Measurements from ENCODE around the gene RGL3. TPM values are rescaled to one million over a fixed set of nuclear protein-coding genes. Genes with fewer than 3 reads are reported as not detected.
A peak's percentile ranks its signal among the peaks of the same experiment; 100 is the strongest.

The RGL3 gene
- total and polyA plus RNA-seq, 9 of the 15 experiments (the other 6 are each of a cell fraction or from before 2014, with no cell fraction given): 0.12 to 0.61 (median 0.32) TPM; not detected in 4

DNA sequence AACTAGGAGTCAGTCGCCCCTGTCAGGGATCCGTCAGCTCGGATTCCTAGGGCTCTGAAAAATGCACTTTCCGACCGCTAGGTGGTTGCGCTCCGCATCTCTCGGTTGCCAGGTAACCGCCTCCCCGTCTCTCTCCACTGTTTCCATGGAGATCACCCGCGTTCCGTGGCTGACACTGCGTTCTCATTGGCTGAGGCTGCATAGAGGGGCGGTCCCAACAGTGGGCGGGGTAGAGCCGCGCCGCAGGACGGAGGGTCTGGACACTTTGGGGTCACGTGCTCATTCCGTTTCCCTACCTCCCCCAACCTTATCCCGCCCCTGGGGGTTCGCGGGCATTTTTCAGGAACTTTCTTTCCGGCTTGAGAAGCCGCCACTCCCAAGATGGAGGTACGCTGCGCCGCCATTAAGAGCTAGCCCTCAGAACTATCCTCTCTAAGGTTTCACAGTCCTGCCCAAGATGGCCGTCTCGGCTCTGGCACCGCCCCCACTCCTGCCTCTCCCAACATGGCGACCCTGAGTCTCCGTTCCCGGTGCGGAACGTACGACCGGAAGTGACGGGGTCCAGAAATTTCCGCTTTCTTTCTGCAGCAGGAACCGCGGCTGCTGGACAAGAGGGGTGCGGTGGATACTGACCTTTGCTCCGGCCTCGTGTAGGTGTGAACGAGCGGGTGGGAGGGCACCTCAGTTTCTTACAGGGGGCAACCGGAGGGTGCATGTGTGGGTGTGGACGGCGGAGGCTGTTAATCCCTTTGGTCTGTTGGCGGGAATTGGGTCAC, 16.1 kb upstream of the RGL3 start, which contains the start of the genes ODAD3 and PRKCSH (continued):
- no peak for TF ChIP-seq CHD7 (IDR thresholded peaks at IDR 0.05; ENCODE audit: low read depth, low read length)
- TF ChIP-seq FOXK1 (CRISPR knock-in tag; IDR thresholded peaks at IDR 0.05; ENCODE audit: borderline replicate concordance): no peak; the same call in 1 of the 2 replicates
- TF ChIP-seq ZKSCAN3 (CRISPR knock-in tag; IDR thresholded peaks at IDR 0.05): no peak
- TF ChIP-seq XRCC4 (IDR thresholded peaks at IDR 0.05; ENCODE audit: extremely low read depth, insufficient read depth, insufficient read length): no peak
- TF ChIP-seq, protein P1, sequence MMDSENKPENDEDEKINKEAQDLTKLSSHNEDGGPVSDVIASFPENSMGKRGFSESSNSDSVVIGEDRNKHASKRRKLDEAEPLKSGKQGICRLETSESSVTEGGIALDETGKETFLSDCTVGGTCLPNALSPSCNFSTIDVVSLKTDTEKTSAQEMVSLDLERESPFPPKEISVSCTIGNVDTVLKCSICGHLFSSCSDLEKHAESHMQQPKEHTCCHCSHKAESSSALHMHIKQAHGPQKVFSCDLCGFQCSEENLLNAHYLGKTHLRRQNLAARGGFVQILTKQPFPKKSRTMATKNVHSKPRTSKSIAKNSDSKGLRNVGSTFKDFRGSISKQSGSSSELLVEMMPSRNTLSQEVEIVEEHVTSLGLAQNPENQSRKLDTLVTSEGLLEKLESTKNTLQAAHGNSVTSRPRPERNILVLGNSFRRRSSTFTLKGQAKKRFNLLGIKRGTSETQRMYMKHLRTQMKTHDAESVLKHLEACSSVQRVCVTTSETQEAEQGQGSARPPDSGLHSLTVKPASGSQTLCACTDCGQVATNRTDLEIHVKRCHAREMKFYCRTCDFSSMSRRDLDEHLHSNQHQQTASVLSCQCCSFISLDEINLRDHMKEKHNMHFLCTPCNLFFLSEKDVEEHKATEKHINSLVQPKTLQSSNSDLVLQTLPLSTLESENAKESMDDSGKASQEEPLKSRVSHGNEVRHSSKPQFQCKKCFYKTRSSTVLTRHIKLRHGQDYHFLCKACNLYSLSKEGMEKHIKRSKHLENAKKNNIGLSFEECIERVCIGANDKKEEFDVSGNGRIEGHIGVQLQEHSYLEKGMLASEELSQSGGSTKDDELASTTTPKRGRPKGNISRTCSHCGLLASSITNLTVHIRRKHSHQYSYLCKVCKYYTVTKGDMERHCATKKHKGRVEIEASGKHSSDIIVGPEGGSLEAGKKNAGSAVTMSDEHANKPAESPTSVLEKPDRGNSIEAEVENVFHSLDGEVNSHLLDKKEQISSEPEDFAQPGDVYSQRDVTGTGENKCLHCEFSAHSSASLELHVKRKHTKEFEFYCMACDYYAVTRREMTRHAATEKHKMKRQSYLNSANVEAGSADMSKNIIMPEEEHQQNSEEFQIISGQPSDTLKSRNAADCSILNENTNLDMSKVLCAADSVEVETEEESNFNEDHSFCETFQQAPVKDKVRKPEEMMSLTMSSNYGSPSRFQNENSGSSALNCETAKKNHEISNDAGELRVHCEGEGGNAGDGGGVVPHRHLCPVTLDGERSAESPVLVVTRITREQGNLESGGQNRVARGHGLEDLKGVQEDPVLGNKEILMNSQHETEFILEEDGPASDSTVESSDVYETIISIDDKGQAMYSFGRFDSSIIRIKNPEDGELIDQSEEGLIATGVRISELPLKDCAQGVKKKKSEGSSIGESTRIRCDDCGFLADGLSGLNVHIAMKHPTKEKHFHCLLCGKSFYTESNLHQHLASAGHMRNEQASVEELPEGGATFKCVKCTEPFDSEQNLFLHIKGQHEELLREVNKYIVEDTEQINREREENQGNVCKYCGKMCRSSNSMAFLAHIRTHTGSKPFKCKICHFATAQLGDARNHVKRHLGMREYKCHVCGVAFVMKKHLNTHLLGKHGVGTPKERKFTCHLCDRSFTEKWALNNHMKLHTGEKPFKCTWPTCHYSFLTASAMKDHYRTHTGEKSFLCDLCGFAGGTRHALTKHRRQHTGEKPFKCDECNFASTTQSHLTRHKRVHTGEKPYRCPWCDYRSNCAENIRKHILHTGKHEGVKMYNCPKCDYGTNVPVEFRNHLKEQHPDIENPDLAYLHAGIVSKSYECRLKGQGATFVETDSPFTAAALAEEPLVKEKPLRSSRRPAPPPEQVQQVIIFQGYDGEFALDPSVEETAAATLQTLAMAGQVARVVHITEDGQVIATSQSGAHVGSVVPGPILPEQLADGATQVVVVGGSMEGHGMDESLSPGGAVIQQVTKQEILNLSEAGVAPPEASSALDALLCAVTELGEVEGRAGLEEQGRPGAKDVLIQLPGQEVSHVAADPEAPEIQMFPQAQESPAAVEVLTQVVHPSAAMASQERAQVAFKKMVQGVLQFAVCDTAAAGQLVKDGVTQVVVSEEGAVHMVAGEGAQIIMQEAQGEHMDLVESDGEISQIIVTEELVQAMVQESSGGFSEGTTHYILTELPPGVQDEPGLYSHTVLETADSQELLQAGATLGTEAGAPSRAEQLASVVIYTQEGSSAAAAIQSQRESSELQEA (IDR thresholded peaks at IDR 0.05; ENCODE audit: low read depth): no peak
- TF ChIP-seq DACH1 (IDR thresholded peaks at IDR 0.05; ENCODE audit: partially characterized antibody): no peak
- TF ChIP-seq TARDBP (IDR thresholded peaks at IDR 0.05): 0 out of 2 replicates have a peak, but pooled peaks have one; percentile 28
